Endothelial cell of umbilical vein (primary cell): Measurements from ENCODE around the gene LRRC53. TPM values are rescaled to one million over a fixed set of nuclear protein-coding genes. Genes with fewer than 3 reads are reported as not detected.

Source experiments
- BruUV-seq: library from RNA; stranded (reverse); fragments of 400-500 nt; replicated peaks from 2 replicates; lab custom pipeline; 2021; lab: Mats Ljungman, UMichigan
- CTCF ChIA-PET: fragments of 300-600, 350-600 bp; sonication (Branson Sonifier 250); formaldehyde crosslinking; loops from one replicate; lab custom pipeline; 2021; ENCODE audit warnings: antibody characterized with exemption, inconsistent platforms; lab: Charles Lee
- POLR2A ChIA-PET: fragments of 300-600, 350-600 bp; sonication (Branson Sonifier 250); formaldehyde crosslinking; loops from one replicate; lab custom pipeline; 2021; ENCODE audit warnings: antibody characterized with exemption, inconsistent platforms; lab: Charles Lee
- DNase-seq: peaks from one replicate; pipeline ENCODE4 v3.0.0-alpha.2; 2011; ENCODE audit warnings: low read depth, low spot score
- FAIRE-seq: peaks from 2 replicates; lab custom pipeline; 2011; peaks lifted over from hg19 to GRCh38; lab: Jason Lieb, UNC
- H2AFZ ChIP-seq: 2 replicates; pipeline ENCODE4 v1.6.0; 2012; ENCODE audit warnings: low read depth, low read length, control low read depth, inconsistent platforms
- H3K27ac ChIP-seq: 2 replicates; pipeline ENCODE4 v1.5.1; 2011; ENCODE audit warnings: low read depth, mild to moderate bottlenecking, control low read depth, low read length, moderate library complexity; ENCODE audit not compliant: insufficient read depth
- H3K27me3 ChIP-seq, 2 experiments: 2 replicates each; pipeline versions ENCODE4 v1.6.0 to v1.6.1; 2011; ENCODE audit warnings: low read length in 2 of 2, mixed read lengths in 1 of 2; ENCODE audit not compliant: control insufficient read depth in 2 of 2, insufficient read depth in 2 of 2
- H3K36me3 ChIP-seq, 2 experiments: 2 replicates in 1 of 2; 3 replicates in 1 of 2; pipeline ENCODE4 v1.5.1; 2011; ENCODE audit warnings: low read length in 2 of 2, mild to moderate bottlenecking in 1 of 2, moderate library complexity in 1 of 2; ENCODE audit not compliant: control insufficient read depth in 2 of 2, insufficient read depth in 2 of 2; ENCODE audit errors: extremely low read depth in 1 of 2
- H3K4me1 ChIP-seq: 3 replicates; pipeline ENCODE4 v1.5.1; 2011; ENCODE audit warnings: mild to moderate bottlenecking, low read length; ENCODE audit not compliant: control insufficient read depth, insufficient read depth; ENCODE audit errors: extremely low read depth
- H3K4me2 ChIP-seq: 2 replicates; pipeline ENCODE4 v1.6.1; 2011; ENCODE audit warnings: low read length, control low read depth, mixed read lengths; ENCODE audit not compliant: insufficient read depth
- H3K4me3 ChIP-seq, 3 experiments: fragments of 200-600 bp in 1 of 3; sonication (generic), shearing (Covaris generic) in 1 of 3; replicated peaks in 1 of 3; 2 replicates each; pipeline ENCODE4 v1.5.1; 2011 to 2016; ENCODE audit warnings: control low read depth in 3 of 3, low read length in 3 of 3, mild to moderate bottlenecking in 2 of 3, inconsistent platforms in 1 of 3, low read depth in 1 of 3, moderate library complexity in 1 of 3; ENCODE audit not compliant: insufficient read depth in 1 of 3
- H3K79me2 ChIP-seq: 2 replicates; pipeline ENCODE4 v1.6.0; 2012; ENCODE audit warnings: low read length, inconsistent platforms; ENCODE audit not compliant: control insufficient read depth, insufficient read depth
- H3K9ac ChIP-seq: replicated peaks from 2 replicates; pipeline ENCODE3; 2011; ENCODE audit warnings: low read length, control low read depth; ENCODE audit not compliant: insufficient read depth; ENCODE audit errors: extremely low read depth
- H3K9me1 ChIP-seq: replicated peaks from 3 replicates; pipeline ENCODE4 v1.6.0; 2011; ENCODE audit warnings: mild to moderate bottlenecking, low read length; ENCODE audit not compliant: control insufficient read depth, insufficient read depth; ENCODE audit errors: extremely low read depth
- H3K9me3 ChIP-seq: replicated peaks from 2 replicates; pipeline ENCODE4 v1.5.1; 2012; ENCODE audit warnings: low read length, inconsistent platforms; ENCODE audit not compliant: control insufficient read depth, insufficient read depth
- H4K20me1 ChIP-seq: replicated peaks from 2 replicates; pipeline ENCODE3; 2011; ENCODE audit warnings: mild to moderate bottlenecking, low read length; ENCODE audit not compliant: control insufficient read depth, insufficient read depth; ENCODE audit errors: extremely low read depth
- CTCF ChIP-seq, 2 donors: IDR thresholded peaks; 1 replicate in 1 of 2; 2 replicates in 1 of 2; pipeline ENCODE4 v1.5.1; 2011; ENCODE audit warnings: low read length in 2 of 2, mild to moderate bottlenecking in 2 of 2, moderate library complexity in 2 of 2, control low read depth in 1 of 2, inconsistent platforms in 1 of 2, low read depth in 1 of 2; ENCODE audit not compliant: insufficient read depth in 1 of 2; ENCODE audit errors: extremely low read depth in 1 of 2
- EZH2 ChIP-seq: IDR thresholded peaks from 2 replicates; pipeline ENCODE4 v1.6.1; 2012; ENCODE audit warnings: borderline replicate concordance, low read depth, mild to moderate bottlenecking, moderate library complexity, low read length, inconsistent platforms; ENCODE audit not compliant: severe bottlenecking
- FOS ChIP-seq: IDR thresholded peaks from 2 replicates; pipeline ENCODE4 v1.6.1; 2011; ENCODE audit warnings: mild to moderate bottlenecking, low read length, moderate library complexity, borderline replicate concordance; ENCODE audit not compliant: insufficient read depth
- GATA2 ChIP-seq: IDR thresholded peaks from 2 replicates; pipeline ENCODE4 v1.7.0; 2011; ENCODE audit warnings: low read depth, mild to moderate bottlenecking, moderate library complexity, mixed read lengths, low read length; ENCODE audit not compliant: insufficient read length, insufficient read depth
- JUN ChIP-seq: IDR thresholded peaks from 2 replicates; pipeline ENCODE4 v1.6.1; 2011; ENCODE audit warnings: borderline replicate concordance, low read depth; ENCODE audit not compliant: insufficient read length, insufficient read depth
- MAX ChIP-seq: IDR thresholded peaks from 2 replicates; pipeline ENCODE4 v1.6.1; 2011; ENCODE audit not compliant: insufficient read depth, insufficient read length
- MYC ChIP-seq: IDR thresholded peaks from one replicate; pipeline ENCODE4 v1.6.1; 2011; ENCODE audit warnings: mild to moderate bottlenecking, low read depth, low read length
- POLR2A ChIP-seq: IDR thresholded peaks from 2 replicates; pipeline ENCODE4 v1.6.1; 2012; ENCODE audit warnings: low read depth, mild to moderate bottlenecking, control low read depth, low read length
- POLR2AphosphoS5 ChIP-seq: IDR thresholded peaks from 2 replicates; pipeline ENCODE4 v1.6.1; 2012; ENCODE audit warnings: low read depth, mild to moderate bottlenecking, control low read depth, low read length, moderate library complexity; ENCODE audit not compliant: insufficient read depth
- dilution Hi-C: fragments of 300-500 bp; cut with MboI; formaldehyde crosslinking; loops from one replicate; pipeline ENCODE4 v1.15.0; 2019; ENCODE audit warnings: low sequenced_read_pairs; ENCODE audit not compliant: extremely low pct_ligation_motif_present
- intact Hi-C: fragments of 100-400 bp; cut with micrococcal nuclease; formaldehyde crosslinking; loops from one replicate; pipeline ENCODE4 v1.10.0; 2022
- polyA plus RNA-seq, 4 experiments: library from polyadenylated mRNA; depleted of rRNA in 3 of 4; stranded (reverse) in 3 of 4; unstranded in 1 of 4; fragments of >200 nt; gene quantifications; 2 replicates each; pipeline versions ENCODE4 v1.2.1 to v1.2.3, GENCODE V29; 2011 to 2012; ENCODE audit warnings: missing spikeins in 1 of 4
- total RNA-seq: library from RNA; stranded (reverse); gene quantifications from 2 replicates; pipeline ENCODE4 v1.2.3, GENCODE V29; 2021

The LRRC53 gene
- total and polyA plus RNA-seq, 2 donors (not counting 3 experiments of a cell fraction or from before 2014, with no cell fraction given), result not detected

GRCh38 chr1:74430342-74430934 is 82.0 kb downstream of the LRRC53 start:
- POLR2A ChIA-PET, result no interaction called here
- Histone ChIP-seq H3K4me3 (no peak overlapping the region), H3K9me1 (no peaks in the 10 kb centered on the region), H3K27me3 (no peaks in the 10 kb centered on the region), H3K4me2 (no peak overlapping the region), H4K20me1 (no peaks in the 10 kb centered on the region), H3K9me3 (no peaks in the 10 kb centered on the region), H3K79me2 (no peaks in the 10 kb centered on the region), H3K4me1 (no peaks in the 10 kb centered on the region), H3K27ac (no peak overlapping the region), H3K9ac (no peak overlapping the region), H2AFZ (no peak overlapping the region), H3K36me3 (no peaks in the 10 kb centered on the region)
- CTCF ChIA-PET, result no interaction called here
- DNase-seq (no peak), FAIRE-seq (no peak)
- intact Hi-C loops (no loop called here), dilution Hi-C loops (no loop called here)
- TF ChIP-seq GATA2 (no peak), JUN (no peak), POLR2AphosphoS5 (no peak), CTCF (IDR thresholded peaks at IDR 0.05; ENCODE audit: extremely low read depth in 1 of 2, insufficient read depth in 1 of 2, low read depth in 1 of 2, low read length in 2 of 2) (no peak), FOS (no peak), MAX (no peak), POLR2A (no peak), MYC (no peak), EZH2 (no peak)
- BruUV-seq, result no TSS peak
